HK-2 (cell line): ENCODE data around the gene PTS.

ENCODE experiments used
- DNase-seq: peaks from one replicate; pipeline ENCODE4 v3.0.0-alpha.2; 2018; ENCODE audit not compliant: unreplicated experiment

The PTS gene

DNA sequence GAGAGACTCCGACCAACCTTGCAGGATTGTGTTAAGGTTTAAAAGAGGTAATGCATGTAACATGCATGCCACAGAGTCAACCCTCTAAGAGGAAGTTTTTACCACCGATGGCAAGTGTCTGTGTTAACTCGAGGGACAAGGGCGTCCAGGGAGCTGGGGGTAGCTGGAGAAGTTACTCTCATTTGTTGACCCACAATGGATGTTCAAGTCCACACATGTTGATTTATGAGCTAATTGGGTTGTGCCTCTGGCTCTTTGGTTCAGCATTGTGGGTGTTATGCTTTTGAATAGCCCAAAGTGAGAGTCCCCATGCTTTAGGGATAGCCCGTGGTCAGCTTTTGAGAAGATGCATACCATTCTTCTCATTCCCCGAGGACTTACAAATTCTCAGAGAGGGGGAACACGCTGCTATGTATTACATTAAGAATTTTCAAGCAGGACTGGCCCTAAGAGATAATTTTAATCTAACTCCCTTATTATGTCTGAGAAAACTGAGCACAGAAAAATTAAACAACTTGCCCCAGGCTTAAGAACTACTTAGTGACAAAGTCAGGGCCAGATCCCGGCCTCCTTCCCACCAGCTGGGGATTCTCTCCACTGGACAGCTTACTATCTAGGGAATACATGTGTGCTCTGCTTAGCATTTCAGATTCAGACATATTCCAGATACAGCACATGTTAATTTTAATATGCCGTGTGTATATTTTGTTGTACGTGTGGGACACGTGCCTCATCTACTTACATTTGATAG lies 39.6 kb downstream of the PTS start:
- no peak for DNase-seq

DNA sequence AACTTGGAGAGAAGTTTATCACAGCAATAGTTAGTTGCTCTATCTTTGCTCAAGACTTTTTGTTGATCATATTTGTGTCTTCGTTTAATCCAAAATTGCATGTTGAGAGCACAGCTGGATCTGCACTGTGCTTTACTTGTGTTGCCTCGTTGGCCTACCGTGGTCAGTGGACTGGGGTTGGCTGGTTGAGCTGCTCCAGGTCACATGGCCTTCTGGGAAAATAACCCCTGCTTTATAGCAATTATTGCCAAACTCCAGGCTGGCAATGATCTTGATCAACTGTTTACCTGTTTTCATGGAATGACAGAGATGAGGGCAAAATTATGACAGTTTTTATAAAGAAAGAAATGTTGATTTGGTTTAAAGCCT lies 40.2 kb downstream of the PTS start:
- DNase-seq: no peak

DNA sequence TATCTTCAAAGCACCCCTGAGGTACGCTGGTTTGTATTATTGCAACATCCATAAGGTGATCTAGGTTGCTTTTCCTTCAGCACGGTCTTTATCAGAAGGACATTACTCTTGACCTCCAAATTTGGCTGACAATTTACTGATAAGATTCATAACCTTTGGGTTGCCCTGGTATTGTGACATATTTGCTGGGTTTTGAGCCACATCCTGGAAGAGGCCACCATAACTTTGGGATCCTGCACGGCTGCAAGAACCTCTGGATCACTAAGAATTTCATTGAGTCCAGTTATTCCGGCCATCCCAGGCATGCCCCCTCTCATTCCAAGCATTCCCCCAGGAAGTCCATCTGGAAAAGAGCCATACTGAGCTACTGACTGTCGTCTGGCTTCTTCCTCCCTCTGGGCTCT lies 41.0 kb downstream of the PTS start:
- DNase-seq: no peak

DNA sequence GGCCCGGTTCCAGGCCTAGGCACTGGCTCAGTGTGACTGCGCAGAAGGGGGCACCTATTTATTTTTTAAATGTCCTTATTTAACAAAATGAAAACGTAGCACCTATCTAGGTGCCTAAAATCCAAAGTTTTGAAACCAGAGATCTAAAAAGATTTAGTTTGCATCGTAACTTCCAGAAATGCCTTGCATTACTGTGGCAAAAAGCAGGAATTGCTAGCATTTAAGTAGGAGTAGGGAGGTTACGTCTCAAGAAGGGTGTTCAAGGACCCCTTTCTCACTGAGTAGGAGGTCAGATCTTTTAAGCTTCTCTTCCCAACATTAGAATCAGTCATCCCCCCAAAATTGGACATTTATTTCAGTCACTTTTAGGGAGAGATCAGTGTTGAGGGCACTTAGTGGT lies 42.2 kb downstream of the PTS start:
- DNase-seq: no peak

DNA sequence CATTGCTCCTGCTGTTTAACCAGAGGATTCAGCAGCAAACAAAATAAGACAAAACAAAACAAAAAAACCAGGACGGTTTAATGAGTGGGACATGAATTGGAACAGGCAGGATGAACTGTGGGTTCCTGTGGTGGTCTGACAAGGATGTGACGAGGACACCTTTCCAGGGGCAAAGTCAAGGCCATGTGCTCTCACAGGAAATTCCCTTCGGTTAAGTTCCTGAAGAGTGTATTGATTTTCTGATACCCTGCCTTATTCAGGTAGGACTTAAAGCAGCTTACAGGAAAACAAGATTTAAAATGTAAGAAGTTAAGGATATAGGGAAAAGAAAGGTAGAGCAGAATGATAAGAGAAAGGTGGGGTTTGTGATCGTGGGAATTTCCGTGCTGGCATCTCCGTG lies 42.9 kb downstream of the PTS start:
- no peak for DNase-seq

DNA sequence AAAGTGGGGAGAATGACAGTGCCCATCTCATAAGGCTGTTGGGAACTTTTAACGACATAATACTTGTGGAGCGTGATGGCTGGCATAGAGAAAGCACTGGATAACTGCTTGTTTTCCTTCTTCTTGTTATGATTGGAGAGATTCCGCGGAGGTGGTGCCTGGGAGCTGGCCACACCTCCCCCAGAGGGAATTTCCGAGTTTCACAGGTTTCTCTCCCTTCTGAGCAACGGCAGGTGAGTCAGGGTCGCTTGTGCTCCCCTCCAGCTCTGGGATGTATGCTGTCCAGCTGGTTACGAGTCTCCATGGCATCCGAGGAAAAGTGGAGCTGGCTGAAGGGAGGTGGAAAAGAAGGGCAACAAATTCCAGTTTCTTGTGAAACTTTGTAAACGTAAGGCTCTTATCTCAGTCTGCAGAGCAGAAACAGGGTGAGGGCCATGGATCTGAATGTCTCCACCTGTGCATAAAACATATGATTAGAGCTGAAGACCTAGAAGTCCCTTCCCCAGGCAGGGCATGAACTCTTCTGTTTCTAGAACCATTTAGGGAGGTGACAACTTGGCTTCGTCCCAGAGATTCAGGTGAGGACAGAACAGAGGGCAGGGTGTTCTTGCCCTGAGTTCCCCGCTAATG lies 44.4 kb downstream of the PTS start:
- DNase-seq: no peak

DNA sequence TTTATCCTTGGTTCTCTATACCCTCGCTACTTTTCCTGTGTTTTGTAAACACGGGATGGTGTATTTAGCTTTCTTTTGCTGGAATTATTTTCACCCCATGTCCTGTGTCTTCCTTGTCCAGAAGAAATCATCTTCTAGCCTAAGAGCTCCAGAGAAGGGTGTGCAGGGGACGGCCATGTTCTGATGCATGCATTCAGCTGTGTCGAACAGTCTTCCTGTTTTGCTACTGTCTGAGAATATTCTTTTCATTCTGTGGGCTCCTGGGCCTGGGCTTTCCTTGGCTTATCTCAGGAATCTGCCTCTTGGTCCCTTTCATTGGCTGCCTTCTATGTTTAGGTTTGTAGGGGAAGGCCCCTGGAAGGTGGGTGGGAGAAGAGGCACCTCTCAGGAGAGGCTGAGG lies 45.0 kb downstream of the PTS start:
- no peak for DNase-seq

DNA sequence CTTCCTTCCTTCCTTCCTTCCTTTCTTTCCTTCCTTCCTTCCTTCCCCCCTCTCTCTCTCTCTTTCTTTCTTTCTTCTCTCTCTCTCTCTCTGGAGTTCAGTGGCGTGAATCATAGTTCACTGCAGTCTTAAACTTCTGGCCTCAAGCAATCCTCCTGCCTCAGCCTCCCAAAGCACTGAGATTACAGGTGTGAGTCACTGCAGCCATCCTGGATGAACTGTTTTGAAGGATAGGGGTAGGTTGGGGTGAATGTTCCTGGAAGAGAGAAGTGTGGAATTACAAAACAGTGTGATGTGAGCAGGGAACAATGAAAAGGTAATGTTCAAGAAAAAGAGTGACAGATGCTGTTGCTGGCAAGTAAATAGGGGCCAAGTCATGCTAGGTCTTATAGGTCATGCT lies 46.8 kb downstream of the PTS start:
- DNase-seq: no peak

DNA sequence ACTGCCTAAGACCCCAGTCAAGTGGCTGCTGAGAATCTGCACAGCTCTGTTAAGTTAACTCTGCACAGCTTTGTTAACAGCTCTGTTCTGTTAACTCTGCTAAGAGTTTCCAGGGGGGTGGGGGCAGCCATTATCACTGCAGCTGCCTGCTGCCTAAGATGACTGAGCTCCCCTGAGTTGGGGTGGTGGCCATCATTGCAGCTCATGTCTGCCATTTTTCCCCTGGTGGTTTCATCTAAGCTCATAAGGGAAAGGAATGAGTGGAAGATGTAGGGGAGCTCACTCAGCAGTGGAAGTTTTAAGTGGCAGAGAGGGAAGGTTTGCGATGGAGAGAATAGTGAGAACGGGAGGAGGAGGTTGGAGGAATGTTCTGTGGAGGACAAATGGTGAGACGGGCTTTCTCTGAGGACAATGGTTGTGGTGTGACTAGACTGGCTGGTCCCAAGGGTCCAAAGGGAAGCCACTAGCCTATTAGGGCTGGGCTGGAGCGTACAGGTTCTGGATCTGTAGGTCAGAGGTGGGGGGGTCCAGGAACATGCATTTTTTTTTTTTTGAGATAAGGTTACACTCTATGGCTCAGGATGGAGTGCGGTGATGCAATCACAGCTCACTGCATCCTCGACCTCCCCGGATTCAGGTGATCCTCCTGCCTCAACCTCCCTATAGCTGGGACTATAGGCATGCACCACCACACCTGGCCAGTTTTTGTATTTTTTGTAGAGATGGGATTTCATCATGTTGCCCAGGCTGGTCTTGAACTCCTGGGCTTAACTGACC lies 48.0 kb downstream of the PTS start:
- no peak for DNase-seq

DNA sequence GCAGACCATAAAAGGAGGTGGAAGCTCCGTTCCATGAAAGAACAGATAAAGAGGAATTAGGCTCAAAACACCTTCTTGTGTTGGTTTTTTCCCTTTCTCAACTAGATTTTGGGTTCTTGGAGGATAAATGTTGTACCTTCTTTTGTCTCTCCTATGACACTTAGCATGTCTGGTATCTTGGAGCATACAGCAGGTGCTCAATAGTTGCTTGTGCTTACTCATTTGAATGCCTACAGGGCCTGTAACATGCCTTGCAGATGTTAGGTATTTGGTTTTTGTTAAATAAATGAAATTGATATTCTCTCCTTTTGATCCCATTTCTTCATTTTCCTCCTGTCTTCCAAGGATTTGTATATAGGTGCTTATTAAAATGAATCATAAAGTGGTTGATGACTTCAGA lies 50.8 kb downstream of the PTS start:
- no peak for DNase-seq

DNA sequence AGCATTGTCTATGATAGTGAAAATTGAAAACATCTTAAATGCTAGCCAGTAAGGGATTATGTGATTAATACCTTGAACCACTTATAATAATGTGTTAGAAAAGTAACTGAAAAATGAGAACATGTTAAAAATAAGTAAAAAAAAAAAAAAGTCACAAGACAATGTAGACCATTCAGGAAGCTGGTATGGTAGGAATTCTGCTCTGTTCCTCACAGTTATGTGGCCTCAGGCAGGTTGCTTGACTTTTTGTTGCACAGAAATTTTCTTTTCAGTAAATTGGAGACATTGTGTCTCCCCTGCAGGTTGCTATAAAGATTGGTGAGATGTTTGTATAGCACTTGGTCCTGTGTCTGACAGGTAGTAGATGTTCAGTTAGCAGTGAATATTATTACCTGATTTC lies 51.7 kb downstream of the PTS start:
- DNase-seq: no peak

DNA sequence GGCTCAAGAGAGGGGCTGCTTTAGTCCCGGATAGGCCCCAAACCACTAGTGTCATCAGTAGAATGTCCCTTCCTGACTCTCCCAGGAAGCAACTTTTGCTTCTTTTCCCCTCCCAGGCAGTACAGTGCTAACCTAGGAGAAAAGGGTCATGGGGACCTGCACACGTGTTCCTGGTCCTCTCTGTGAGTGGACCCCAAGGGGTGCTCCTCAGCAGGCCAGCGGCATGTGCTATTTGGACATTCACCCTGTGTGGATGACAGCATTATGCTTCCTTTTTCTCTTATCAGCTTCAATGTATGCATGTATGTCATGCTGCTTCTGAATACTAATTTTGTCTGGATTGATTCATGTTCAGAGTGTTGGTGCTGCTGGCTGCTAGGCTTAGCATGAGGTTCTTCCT lies 52.6 kb downstream of the PTS start:
- DNase-seq: no peak

DNA sequence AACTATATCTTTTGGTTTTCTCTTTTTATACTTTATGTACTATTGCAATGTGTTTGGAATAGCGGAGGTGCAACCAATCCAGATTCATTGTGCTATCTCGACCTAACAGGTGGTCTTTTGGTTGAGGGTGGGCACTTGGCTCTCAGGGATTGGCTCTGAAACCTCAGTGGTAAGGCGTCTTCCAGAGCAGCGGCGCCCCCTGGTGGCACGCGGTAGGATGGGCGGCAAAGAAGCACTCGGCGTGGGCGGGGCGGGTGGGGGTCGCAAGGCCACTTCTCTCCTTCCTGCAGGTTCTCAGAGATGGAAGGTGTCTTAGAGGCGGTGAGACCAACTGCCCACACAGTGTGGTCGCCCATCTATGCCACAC lies 53.7 kb downstream of the PTS start:
- peak; percentile 61 for DNase-seq

DNA sequence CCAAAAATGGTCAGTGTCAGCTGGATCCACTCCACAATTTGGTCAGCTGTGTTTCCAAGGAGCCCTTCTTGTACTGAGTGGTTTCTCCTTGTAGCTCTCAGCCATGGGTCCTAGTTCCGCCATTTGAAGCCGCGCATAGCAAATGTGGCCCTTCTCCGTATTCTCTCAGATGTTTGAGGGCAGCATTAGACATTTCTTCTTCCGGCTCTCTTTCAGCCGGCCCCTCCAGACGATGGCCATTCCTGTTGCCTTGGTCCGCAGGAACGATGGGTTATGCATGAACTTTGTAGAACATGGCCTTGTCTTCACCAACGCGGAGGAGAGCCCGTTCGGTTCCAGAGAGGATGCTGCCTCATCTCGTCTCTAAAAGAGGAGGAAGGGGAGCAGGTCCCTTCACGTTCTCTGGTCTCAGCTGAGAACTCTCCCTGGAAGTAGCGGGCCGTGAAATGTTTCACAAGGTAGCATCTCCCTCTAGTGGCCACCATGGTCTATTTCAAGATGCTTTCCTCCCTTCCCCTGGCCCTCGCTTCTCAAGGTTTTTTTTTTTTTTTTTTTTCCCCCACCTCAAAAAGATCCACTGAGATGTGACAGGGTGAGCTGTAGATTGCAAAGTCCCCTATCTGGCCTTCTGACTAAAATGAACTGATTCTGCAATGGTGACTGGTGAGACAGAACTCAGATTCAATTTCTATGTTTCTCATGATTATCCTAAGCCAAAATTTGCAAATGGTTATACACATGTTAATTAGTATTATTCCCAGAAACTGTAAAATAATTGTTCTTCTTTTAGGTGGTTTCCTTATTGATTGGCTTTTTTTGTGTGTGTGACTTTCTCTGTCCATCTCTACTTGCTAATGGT lies 54.3 kb downstream of the PTS start:
- peak; percentile 50 for DNase-seq

DNA sequence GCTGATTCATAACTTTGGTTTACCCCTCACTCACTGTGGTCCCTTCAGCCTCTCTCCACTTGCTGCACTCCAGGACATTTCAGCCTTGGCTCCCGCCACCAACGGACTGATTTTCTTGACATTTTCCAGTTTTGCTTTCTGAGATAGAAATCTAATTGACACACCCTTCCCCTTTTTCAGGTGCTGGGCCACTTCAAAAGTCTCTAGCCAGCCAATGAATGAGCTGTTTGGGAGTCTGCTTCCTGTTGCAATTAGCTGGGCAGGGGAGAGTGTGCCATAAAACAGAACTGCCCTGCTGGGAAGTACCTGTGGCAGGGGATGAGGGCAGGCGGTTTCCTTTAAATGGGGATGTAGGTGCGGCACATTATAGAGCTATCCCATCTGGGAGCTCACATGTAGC lies 55.5 kb downstream of the PTS start:
- no peak for DNase-seq
